ENCODE measurements around the gene ARHGEF12. TPM values are rescaled to one million over a fixed set of nuclear protein-coding genes. Genes with fewer than 3 reads are reported as not detected.

The ARHGEF12 gene
- total RNA-seq, 1 donor from 2014 or later: 83.1 TPM

DNA sequence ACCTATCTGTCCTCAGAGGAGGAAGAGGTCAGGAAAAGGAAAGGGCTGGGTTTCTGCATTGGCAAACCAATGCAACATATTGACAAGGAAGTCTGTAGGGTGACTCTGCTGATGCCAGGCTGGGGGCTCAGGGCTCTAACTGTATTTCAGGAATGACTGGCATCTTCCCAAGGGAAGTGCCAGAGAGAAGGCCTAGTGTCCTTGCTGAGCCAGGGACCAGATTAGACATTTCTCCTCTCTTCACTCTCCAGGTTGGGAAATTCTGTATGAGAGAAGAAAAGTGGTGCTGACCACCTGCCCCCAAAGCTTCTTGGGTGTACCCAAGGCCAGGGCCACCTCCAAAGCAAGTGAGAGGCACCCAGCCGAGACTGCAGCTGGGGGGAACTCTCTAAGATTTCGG lies 202.5 kb downstream of the ARHGEF12 start:
- peaks cover 22% of the 10 kb centered on the region for H3K27me3 Mint-ChIP-seq (ENCODE audit: low read depth, unreplicated experiment)
- Histone ChIP-seq H4K20me1 (ENCODE audit: insufficient read depth, low read length) (no peaks in the 10 kb centered on the region), H3K4me2 (ENCODE audit: low read length) (no peak overlapping the region), H3K4me3 (ENCODE audit: insufficient read depth, low read depth, low read length) (no peak overlapping the region), H3K27me3 (ENCODE audit: insufficient read depth, low read length) (peaks cover 2% of the 10 kb centered on the region), H3K79me2 (ENCODE audit: insufficient read depth, low read length) (no peaks in the 10 kb centered on the region), H3K9ac (ENCODE audit: low read length) (no peak overlapping the region), H3K36me3 (ENCODE audit: insufficient read depth, low read length) (no peaks in the 10 kb centered on the region), H3K9me3 (ENCODE audit: insufficient read depth, low read depth, low read length) (no peaks in the 10 kb centered on the region), H3K27ac (ENCODE audit: low read depth, low read length) (no peak overlapping the region), H2AFZ (ENCODE audit: low read depth, low read length) (no peak overlapping the region), H3K4me1 (ENCODE audit: insufficient read depth, low read length) (peaks cover 6% of the 10 kb centered on the region)
- DNase-seq (ENCODE audit: low read depth) (no peak), FAIRE-seq (no peak)
- H3K27ac Mint-ChIP-seq (ENCODE audit: unreplicated experiment): no peak overlapping the region
- H3K9me3 Mint-ChIP-seq (ENCODE audit: unreplicated experiment): peaks cover 3% of the 10 kb centered on the region
- TF ChIP-seq, protein P1, sequence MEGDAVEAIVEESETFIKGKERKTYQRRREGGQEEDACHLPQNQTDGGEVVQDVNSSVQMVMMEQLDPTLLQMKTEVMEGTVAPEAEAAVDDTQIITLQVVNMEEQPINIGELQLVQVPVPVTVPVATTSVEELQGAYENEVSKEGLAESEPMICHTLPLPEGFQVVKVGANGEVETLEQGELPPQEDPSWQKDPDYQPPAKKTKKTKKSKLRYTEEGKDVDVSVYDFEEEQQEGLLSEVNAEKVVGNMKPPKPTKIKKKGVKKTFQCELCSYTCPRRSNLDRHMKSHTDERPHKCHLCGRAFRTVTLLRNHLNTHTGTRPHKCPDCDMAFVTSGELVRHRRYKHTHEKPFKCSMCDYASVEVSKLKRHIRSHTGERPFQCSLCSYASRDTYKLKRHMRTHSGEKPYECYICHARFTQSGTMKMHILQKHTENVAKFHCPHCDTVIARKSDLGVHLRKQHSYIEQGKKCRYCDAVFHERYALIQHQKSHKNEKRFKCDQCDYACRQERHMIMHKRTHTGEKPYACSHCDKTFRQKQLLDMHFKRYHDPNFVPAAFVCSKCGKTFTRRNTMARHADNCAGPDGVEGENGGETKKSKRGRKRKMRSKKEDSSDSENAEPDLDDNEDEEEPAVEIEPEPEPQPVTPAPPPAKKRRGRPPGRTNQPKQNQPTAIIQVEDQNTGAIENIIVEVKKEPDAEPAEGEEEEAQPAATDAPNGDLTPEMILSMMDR (IDR thresholded peaks at IDR 0.05; ENCODE audit: insufficient read depth, low read depth, low read length): no peak
- no peak for TF ChIP-seq EZH2 (IDR thresholded peaks at IDR 0.05; ENCODE audit: insufficient read depth, low read length)
- H3K4me1 Mint-ChIP-seq (ENCODE audit: low read depth, unreplicated experiment): peaks cover 20% of the 10 kb centered on the region
- H3K36me3 Mint-ChIP-seq (ENCODE audit: low read depth, unreplicated experiment): peaks cover 4% of the 10 kb centered on the region
- no peak overlapping the region for H3K4me3 Mint-ChIP-seq (ENCODE audit: unreplicated experiment)

Other genes with a start within 250 kb of the ARHGEF12 start
- 0.55 and 1.1 TPM in 2 replicates for gene TRIM29, start 198.3 kb upstream of the ARHGEF12 start, total RNA-seq
- gene OAF, start 125.4 kb upstream of the ARHGEF12 start, total RNA-seq: 20.9 and 22.5 TPM in 2 replicates
- gene POU2F3, start 96.3 kb upstream of the ARHGEF12 start, total RNA-seq: 0.20 TPM in 1 of 2 replicates, not detected in the other
- gene TLCD5, start 11.1 kb upstream of the ARHGEF12 start, total RNA-seq: 9.3 and 9.5 TPM in 2 replicates
- 2.2 and 3.9 TPM in 2 replicates for gene GRIK4, start 175.3 kb downstream of the ARHGEF12 start, total RNA-seq